Stimulated activated CD4-positive, alpha-beta T cell treated with anti-CD3 and anti-CD28 coated beads, Interleukin-15, amount 100 ng/mL, for 1 hour (primary cell): Measurements from ENCODE around the gene USP47.
A peak's percentile ranks its signal among the peaks of the same experiment; 100 is the strongest.

Experiments
- DNase-seq, 2 donors: peaks; one replicate each; pipeline ENCODE4 v3.0.0-alpha.2; 2020; ENCODE audit warnings: low read depth in 1 of 2, low spot score in 1 of 2

USP47 gene

GRCh38 chr11:11841723-11842420, at the start of gene USP47:
TSS of gene USP47 (plus strand) at chr11:11841972. CDS start at chr11:11842186, 214 bp downstream.
- DNase-seq: peak; percentile 91 to 94

GRCh38 chr11:11793073-11793472, 48.7 kb upstream of the USP47 start:
- DNase-seq: no peak

GRCh38 chr11:11798586-11799438, 43.0 kb upstream of the USP47 start:
- DNase-seq: peak; percentile 36 to 59

GRCh38 chr11:11805228-11805627, 36.5 kb upstream of the USP47 start:
- no peak for DNase-seq

- DNase-seq: no peak
These were observed 35.7 kb upstream of the USP47 start for GRCh38 chr11:11806074-11806473.

GRCh38 chr11:11806586-11806985, 35.2 kb upstream of the USP47 start:
- DNase-seq: no peak

GRCh38 chr11:11807811-11808782, 33.7 kb upstream of the USP47 start:
- DNase-seq: no peak

GRCh38 chr11:11808992-11809615, 32.7 kb upstream of the USP47 start:
- DNase-seq: no peak

- no peak for DNase-seq
These were observed 30.7 kb upstream of the USP47 start for GRCh38 chr11:11810764-11811726.

GRCh38 chr11:11813288-11813962, 28.3 kb upstream of the USP47 start:
- DNase-seq: no peak

GRCh38 chr11:11814614-11815452, 26.9 kb upstream of the USP47 start:
- no peak for DNase-seq

GRCh38 chr11:11816511-11817314, 25.1 kb upstream of the USP47 start:
- DNase-seq: no peak

GRCh38 chr11:11817957-11818356, 23.8 kb upstream of the USP47 start:
- no peak for DNase-seq

- no peak for DNase-seq
These were observed 23.1 kb upstream of the USP47 start for GRCh38 chr11:11818529-11819121.

- DNase-seq: no peak
These were observed 19.9 kb upstream of the USP47 start for GRCh38 chr11:11821899-11822298.

- no peak for DNase-seq
These were observed 18.8 kb upstream of the USP47 start for GRCh38 chr11:11822946-11823345.

- no peak for DNase-seq
These were observed 15.5 kb upstream of the USP47 start for GRCh38 chr11:11826260-11826659.
